ENCODE measurements around the gene NR2F1. TPM values are rescaled to one million over a fixed set of nuclear protein-coding genes. Genes with fewer than 3 reads are reported as not detected.

Gene NR2F1
- 3.2 to 6.4 TPM (median 4.3 TPM) in 5 replicates for total RNA-seq (2022; extraction: Qiagen RNA extraction; ENCODE audit: low read depth)

DNA sequence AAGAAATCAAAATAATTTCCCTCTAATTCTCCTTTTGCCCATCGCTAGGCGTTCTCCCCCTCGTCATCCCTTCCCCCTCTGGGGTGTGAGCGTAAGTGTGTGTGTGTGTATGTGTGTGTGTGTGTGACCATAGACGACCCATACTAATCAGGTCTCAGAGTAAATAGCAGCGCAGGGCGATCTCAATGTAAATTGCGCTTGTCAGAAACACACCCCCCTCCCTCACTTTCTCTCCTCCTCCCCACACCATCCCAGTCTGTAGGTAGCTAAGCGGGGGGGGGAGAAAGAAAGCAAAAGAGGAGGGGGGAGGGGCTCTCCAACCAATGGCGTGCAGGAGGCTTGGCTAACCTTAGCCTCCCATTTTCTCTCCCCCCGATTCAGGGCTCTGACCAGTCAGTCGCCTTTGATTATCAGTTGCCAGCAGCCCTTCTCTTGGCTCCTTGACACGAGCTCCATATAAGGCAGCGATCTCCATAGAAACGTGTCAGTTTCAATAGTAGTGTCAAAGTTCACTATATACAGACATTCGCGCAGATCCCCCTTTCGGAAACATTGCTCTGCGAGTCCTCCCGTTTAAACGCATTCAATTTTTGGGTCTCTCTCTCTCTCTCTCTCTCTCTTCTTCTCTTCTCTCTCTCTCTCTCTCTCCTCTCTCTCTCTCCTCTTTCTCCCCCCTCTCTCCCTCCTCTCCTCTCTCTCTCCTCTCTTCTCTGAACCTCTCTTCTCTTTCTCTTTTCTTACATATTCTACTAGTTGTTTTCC lies at the start of gene NR2F1:
NR2F1 (plus strand) TSS at position 546 of the 762 bp plus-strand sequence. CDS start 1,802 bp downstream, outside the sequence.

DNA sequence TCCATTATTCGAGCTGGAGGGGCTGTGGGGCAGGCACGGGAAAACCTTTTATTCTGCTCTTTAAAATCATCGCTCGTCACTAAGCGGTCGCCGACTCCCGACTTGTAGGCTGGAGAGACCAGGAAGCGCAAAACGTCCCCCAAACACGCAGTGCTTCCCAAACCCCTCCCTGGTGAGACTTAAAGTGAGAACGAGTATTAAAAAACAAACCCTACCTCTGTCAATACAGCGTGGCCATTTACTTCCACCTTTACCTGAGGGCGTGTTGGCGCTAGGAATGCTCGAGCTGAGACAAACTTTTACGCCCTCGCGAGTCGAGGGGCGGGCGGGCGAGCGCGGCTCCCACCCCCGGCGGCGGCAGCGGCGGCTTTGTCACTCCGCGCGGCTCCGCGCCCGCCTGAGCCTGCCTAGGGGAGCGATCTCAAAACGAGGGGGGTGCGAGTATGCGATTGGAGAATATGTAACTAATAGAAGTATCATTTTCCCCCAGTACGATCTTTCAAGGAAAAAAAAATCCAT lies 2.0 kb upstream of the NR2F1 start, which contains the start of gene NR2F1-AS1:
NR2F1-AS1 (minus strand) TSS at position 293 of the 519 bp plus-strand sequence.

Other genes with a start within 250 kb of the NR2F1 start
- 3.2 to 5.2 TPM (median 4.3 TPM) in 5 replicates for gene NR2F1-AS1, start 2.0 kb upstream of the NR2F1 start, total RNA-seq (2022; extraction: Qiagen RNA extraction; ENCODE audit: low read depth)
- gene POU5F2, start 158.4 kb downstream of the NR2F1 start, total RNA-seq (2022; extraction: Qiagen RNA extraction; ENCODE audit: low read depth) = not detected in 5 replicates

All from A549 treated with GW870086 at 1 μM for 4 hours (cell line).